ENCODE results near the gene EPHB2. TPM values are rescaled to one million over a fixed set of nuclear protein-coding genes. Genes with fewer than 3 reads are reported as not detected.

Gene EPHB2
- total and polyA plus RNA-seq, 2 of the 4 experiments (the other 2 are of a cell fraction): 52.3 to 58.8 TPM

DNA sequence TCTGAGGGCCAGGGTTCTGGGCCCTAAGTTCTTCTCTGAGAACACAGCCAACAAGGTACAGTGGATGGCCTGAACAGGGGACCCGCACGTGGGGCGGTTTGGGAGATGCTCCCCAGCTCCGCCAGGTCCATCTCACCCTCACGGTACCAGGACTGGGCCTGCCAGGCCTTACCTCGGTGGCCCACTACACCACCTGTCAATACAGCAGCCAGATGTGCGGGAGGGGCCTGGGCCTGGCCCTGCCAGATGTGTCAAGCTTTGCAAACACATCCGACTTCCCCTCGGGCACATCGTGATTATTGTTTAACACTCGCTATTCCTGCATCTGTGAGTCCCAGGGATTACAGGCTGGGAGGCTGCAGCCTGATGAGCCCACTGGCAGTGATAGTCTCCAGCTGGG lies 139.6 kb downstream of the EPHB2 start:
- Histone ChIP-seq H3K4me3 (ENCODE audit: insufficient read depth, low read depth, low read length) (no peak overlapping the region), H4K91ac (ENCODE audit: insufficient read depth, low read depth, low read length) (no peak overlapping the region), H2BK5ac (ENCODE audit: low read depth, low read length, poor library complexity, severe bottlenecking) (no peak overlapping the region), H3K4ac (ENCODE audit: low read depth, low read length) (no peak overlapping the region), H4K5ac (ENCODE audit: low read depth, low read length) (no peak overlapping the region), H2BK20ac (ENCODE audit: low read depth, low read length) (no peak overlapping the region), H4K8ac (ENCODE audit: low read depth in 2 of 2, low read length in 2 of 2) (no peak overlapping the region), H4K20me1 (ENCODE audit: insufficient read depth, low read length) (peaks cover 24% of the 10 kb centered on the region), H3K23ac (ENCODE audit: low read depth, low read length) (no peak overlapping the region), H3K14ac (replicated peaks; ENCODE audit: low read depth, low read length) (no peak overlapping the region), H3K4me1 (ENCODE audit: control insufficient read depth, insufficient read depth, low read length) (peaks cover 2% of the 10 kb centered on the region; the same call in 1 of the 2 replicates), H3K9me1 (ENCODE audit: insufficient read depth, low read length) (0 out of 2 replicates have a peak, but pooled peaks cover 6% of the 10 kb centered on the region), H3K9me3 (ENCODE audit: control insufficient read depth, insufficient read depth, low read length) (no peaks in the 10 kb centered on the region), H3K4me2 (ENCODE audit: low read depth, low read length) (no peak overlapping the region), H3K27me3 (ENCODE audit: control insufficient read depth, insufficient read depth, low read length) (no peaks in the 10 kb centered on the region), H3K18ac (ENCODE audit: low read depth, low read length) (no peak overlapping the region), H3K79me1 (ENCODE audit: low read depth in 1 of 2, low read length in 2 of 2) (peaks cover 4 to 24% of the 10 kb centered on the region in 2 experiments; a peak in 3 of 4 replicates), H2BK15ac (ENCODE audit: low read depth, low read length) (no peak overlapping the region), H2AK9ac (replicated peaks; ENCODE audit: low read depth, low read length, poor library complexity) (no peak overlapping the region), H2BK120ac (ENCODE audit: low read depth, low read length) (no peak overlapping the region), H3K9ac (ENCODE audit: low read depth, low read length) (no peak overlapping the region), H3K27ac (ENCODE audit: insufficient read depth, low read length) (no peak overlapping the region), H3K36me3 (ENCODE audit: control insufficient read depth, insufficient read depth, low read length) (peaks cover 6% of the 10 kb centered on the region; the same call in 1 of the 2 replicates), H2AK5ac (ENCODE audit: low read depth, low read length) (no peak overlapping the region), H3K56ac (ENCODE audit: extremely low read depth, insufficient read depth, low read length) (no peak overlapping the region), H2AFZ (replicated peaks; ENCODE audit: low read length, poor library complexity) (no peak overlapping the region)
- ATAC-seq (ENCODE audit: low read depth) (no peak; the same call in 1 of the 2 replicates), DNase-seq (no peak)
- BruUV-seq (replicated peaks): no TSS peak
- TF ChIP-seq FOS (IDR thresholded peaks at IDR 0.05; ENCODE audit: low read depth, low read length): no peak
- TF ChIP-seq, protein P1, sequence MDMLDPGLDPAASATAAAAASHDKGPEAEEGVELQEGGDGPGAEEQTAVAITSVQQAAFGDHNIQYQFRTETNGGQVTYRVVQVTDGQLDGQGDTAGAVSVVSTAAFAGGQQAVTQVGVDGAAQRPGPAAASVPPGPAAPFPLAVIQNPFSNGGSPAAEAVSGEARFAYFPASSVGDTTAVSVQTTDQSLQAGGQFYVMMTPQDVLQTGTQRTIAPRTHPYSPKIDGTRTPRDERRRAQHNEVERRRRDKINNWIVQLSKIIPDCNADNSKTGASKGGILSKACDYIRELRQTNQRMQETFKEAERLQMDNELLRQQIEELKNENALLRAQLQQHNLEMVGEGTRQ (IDR thresholded peaks at IDR 0.05; ENCODE audit: low read depth, low read length): no peak
- no peak for TF ChIP-seq POLR2A (IDR thresholded peaks at IDR 0.05; ENCODE audit: low read depth, low read length)
- no peak for TF ChIP-seq CEBPB (IDR thresholded peaks at IDR 0.05; ENCODE audit: low read depth, low read length)
- TF ChIP-seq RCOR1 (IDR thresholded peaks at IDR 0.05; ENCODE audit: insufficient replicate concordance, low read length): no peak
- no peak for TF ChIP-seq NFE2L2 (IDR thresholded peaks at IDR 0.05; ENCODE audit: low read depth, low read length)
- TF ChIP-seq RAD21 (IDR thresholded peaks at IDR 0.05; ENCODE audit: low read length): no peak
- TF ChIP-seq, protein P2, sequence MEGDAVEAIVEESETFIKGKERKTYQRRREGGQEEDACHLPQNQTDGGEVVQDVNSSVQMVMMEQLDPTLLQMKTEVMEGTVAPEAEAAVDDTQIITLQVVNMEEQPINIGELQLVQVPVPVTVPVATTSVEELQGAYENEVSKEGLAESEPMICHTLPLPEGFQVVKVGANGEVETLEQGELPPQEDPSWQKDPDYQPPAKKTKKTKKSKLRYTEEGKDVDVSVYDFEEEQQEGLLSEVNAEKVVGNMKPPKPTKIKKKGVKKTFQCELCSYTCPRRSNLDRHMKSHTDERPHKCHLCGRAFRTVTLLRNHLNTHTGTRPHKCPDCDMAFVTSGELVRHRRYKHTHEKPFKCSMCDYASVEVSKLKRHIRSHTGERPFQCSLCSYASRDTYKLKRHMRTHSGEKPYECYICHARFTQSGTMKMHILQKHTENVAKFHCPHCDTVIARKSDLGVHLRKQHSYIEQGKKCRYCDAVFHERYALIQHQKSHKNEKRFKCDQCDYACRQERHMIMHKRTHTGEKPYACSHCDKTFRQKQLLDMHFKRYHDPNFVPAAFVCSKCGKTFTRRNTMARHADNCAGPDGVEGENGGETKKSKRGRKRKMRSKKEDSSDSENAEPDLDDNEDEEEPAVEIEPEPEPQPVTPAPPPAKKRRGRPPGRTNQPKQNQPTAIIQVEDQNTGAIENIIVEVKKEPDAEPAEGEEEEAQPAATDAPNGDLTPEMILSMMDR (conservative IDR thresholded peaks at IDR 0.05; ENCODE audit: low read depth, low read length): no peak
- TF ChIP-seq MAZ (IDR thresholded peaks at IDR 0.05; ENCODE audit: borderline replicate concordance, low read depth, low read length): no peak
- TF ChIP-seq, protein P3, sequence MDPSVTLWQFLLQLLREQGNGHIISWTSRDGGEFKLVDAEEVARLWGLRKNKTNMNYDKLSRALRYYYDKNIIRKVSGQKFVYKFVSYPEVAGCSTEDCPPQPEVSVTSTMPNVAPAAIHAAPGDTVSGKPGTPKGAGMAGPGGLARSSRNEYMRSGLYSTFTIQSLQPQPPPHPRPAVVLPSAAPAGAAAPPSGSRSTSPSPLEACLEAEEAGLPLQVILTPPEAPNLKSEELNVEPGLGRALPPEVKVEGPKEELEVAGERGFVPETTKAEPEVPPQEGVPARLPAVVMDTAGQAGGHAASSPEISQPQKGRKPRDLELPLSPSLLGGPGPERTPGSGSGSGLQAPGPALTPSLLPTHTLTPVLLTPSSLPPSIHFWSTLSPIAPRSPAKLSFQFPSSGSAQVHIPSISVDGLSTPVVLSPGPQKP (IDR thresholded peaks at IDR 0.05; ENCODE audit: borderline replicate concordance, low read depth, low read length): no peak
- TF ChIP-seq MXI1 (IDR thresholded peaks at IDR 0.05; ENCODE audit: borderline replicate concordance, low read depth, low read length): no peak
- no peak for TF ChIP-seq SMC3 (IDR thresholded peaks at IDR 0.05; ENCODE audit: low read depth, low read length)
- no peak for TF ChIP-seq CHD1 (IDR thresholded peaks at IDR 0.05; ENCODE audit: low read depth, low read length)
- TF ChIP-seq MAFK (IDR thresholded peaks at IDR 0.05; ENCODE audit: low read depth, low read length): no peak
- in situ Hi-C loops (cut with MboI; ENCODE audit: low sequenced_read_pairs): no loop called here
- intact Hi-C loops (cut with micrococcal nuclease): no loop called here
- 90% methylated on average over 7 of the region's 11 CpGs; no CpG with 5 or more reads in 1 of the 2 experiments for WGBS, 2 experiments (ENCODE audit: extremely low coverage in 2 of 2, insufficient read length in 1 of 2)
- ChIA-PET CTCF (interaction anchor here (2.1 kb wide), 1 partner anchor 11 kb away, joined by 5 read pairs; no protein-coding TSS in a partner anchor), POLR2A (ENCODE audit: unreplicated experiment) (no interaction called here)
- dilution Hi-C loops (cut with HindIII; ENCODE audit: low sequenced_read_pairs, unreplicated experiment): no loop called here

Measured in IMR-90 (cell line).